Motor neuron (in vitro differentiated cells): ENCODE data around the gene CHRM3. TPM values are rescaled to one million over a fixed set of nuclear protein-coding genes. Genes with fewer than 3 reads are reported as not detected.

Experiments used
- ATAC-seq, 8 experiments: fragments of 200-7000 bp; cut with Tn5 transposase; replicated peaks in 6 of 8; 2 replicates each; pipeline ENCODE4 v1.8.0; 2021; ENCODE audit warnings: mild to moderate bottlenecking in 8 of 8, moderate library complexity in 8 of 8
- H3K27ac ChIP-seq, 2 donors: fragments of 250-450 bp; sonication (Bioruptor Pico); 2 replicates each; pipeline ENCODE4 v1.9.0; 2021; ENCODE audit warnings: antibody characterized with exemption in 2 of 2, mild to moderate bottlenecking in 2 of 2, moderate library complexity in 1 of 2
- H3K4me1 ChIP-seq, 2 donors: fragments of 250-450 bp; sonication (Bioruptor Pico); replicated peaks in 1 of 2; 2 replicates each; pipeline ENCODE4 v1.6.1; 2021; ENCODE audit warnings: antibody characterized with exemption in 2 of 2, mild to moderate bottlenecking in 2 of 2, moderate library complexity in 1 of 2
- H3K4me3 ChIP-seq, 5 donors: fragments of 250-450 bp; sonication (Bioruptor Pico); 2 replicates each; pipeline ENCODE4 v1.9.0; 2021; ENCODE audit warnings: antibody characterized with exemption in 5 of 5, mild to moderate bottlenecking in 5 of 5, moderate library complexity in 4 of 5
- WGBS, 10 experiments: fragments of 450-650 bp; shearing (Covaris generic); methylation state at CpG; one replicate each; pipeline ENCODE4 v1.0.0; 2022; 5-methylcytosine and 5-hydroxymethylcytosine counted together
- in situ Hi-C, 9 experiments: fragments of 400-800 bp; cut with MboI; loops; one replicate each; pipeline ENCODE4 v1.15.0; 2021; ENCODE audit warnings: low sequenced_read_pairs in 9 of 9, low pct_unique_long_range_greater_than_20kb in 2 of 9; ENCODE audit not compliant: unreplicated experiment in 9 of 9
- total RNA-seq, 8 experiments: library from RNA; unstranded; fragments of 300-600 nt; gene quantifications; 2 replicates each; pipeline versions ENCODE4 v1.2.3 to v1.2.4, GENCODE V29; 2022

Gene CHRM3
- total RNA-seq: 10 to 100 TPM in 3 of 8 experiments, 1 to 10 TPM in 4, under 1 TPM in 1; 0.05 to 18.7 (median 7.0) TPM

DNA sequence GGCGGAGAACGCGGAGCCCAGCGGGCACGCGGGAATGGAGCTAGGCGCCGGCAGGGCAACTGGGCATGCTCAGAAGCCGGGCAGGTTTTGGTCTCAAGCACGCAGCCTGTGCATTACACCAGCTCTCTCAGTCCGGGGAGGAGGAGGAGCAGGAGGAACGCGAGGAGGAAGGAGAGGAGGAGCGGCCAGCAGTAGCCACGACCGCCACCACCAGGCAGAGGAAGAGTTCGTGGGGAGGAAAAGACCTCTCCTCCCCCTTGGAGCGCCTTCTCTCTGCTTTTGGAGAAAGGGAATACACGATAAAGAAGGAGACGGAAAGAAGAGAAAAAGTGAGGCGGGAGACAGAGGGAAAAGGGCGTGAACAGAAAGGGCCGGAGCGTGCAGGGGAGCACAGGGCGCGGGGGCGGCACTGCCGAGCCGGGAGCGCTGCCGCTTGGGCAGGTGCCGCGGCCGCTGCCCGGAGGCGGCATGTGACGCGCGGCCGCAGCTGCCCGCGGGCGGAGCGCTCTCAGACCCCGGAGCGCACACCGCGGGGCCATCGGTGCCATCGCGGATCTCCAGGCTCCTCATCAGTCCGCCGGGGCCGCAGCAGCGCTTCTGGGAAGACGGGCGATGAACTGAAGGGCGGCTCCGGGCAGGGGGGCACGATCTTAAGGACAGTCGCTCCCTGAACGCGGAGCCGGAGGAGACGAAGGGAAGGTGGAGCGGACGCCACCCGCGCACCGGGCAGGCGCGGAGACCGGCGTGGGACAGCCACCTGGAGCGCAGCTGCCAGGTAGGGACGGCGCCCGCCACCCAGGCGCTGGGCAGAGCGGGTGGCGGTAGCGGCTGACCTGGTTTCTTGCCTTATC lies at the start of gene CHRM3:
Gene CHRM3 (plus strand): TSS at position 116 of the 851 bp plus-strand sequence. CDS start 520,884 bp downstream, outside the sequence.
- Histone ChIP-seq H3K4me3 (peak within 1 kb of the TSS; percentile 61 to 67 (median 63)), H3K27ac (no peak within 1 kb of the TSS), H3K4me1 (no peaks in the 10 kb centered on the region)
- 0 to 6% (median 1%) methylated on average over 1 to 29 of the region's 82 CpGs; no CpG with 5 or more reads in 3 of the 10 experiments for WGBS, 10 experiments
- ATAC-seq: peak in 6 of 8 experiments; percentile 89 to 92 (median 92)
- in situ Hi-C loops: no loop called here

DNA sequence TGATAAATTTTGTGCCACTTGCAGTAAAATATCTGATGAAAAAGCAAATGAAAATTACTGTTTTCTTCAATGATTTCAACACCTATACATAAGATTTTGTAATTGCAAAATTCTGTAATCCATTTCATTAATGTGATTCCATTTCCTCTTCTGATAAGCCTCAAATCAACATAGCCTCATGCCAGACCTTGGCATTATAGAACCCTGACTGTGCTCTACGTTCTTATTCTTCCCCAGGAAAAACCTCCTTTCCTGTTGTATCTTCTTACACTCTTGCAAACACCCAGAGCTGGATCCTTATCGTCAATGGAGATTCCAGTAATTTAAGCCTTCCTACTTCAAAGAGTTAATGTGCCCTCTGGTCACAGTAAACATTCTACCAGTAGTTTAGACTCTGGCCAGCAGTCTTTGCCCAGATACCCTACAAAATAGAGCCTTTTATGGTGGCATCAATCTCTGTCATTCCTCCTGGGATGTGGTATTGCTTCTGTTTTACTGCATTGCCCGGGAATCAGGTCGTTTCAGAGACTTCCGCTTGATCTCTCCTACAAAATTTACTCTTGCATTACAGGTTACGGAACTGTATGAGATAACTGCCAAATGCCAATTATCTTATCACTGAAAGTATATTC lies 48.5 kb upstream of the CHRM3 start:
- H3K4me3 ChIP-seq: no peak overlapping the region
- in situ Hi-C loops: no loop called here
- H3K27ac ChIP-seq: no peak overlapping the region
- ATAC-seq: no peak
- 0 to 93% (median 66%) methylated on average over 2 to 6 of the region's 6 CpGs for WGBS, 10 experiments
- no peaks in the 10 kb centered on the region for H3K4me1 ChIP-seq

DNA sequence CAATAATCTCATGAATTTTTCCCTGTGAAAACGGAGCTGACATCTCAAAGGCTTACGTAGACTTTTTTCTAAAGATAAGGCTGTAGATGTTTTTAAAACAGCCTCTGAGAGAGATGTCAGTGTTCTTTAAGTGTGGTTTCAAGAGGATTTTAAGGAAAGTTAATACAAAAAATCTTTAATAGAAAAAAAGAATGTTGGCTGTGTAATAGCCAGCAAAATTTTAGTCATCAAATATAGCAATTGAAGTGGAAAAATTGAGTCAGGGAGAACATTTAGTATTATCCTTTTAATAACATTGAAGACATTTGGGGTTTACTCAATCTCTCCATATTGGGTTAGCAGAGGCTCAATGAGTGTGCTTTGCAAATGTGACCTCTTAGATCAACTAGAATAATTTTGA lies 38.6 kb upstream of the CHRM3 start:
- ATAC-seq: no peak
- Histone ChIP-seq H3K4me1 (no peaks in the 10 kb centered on the region), H3K27ac (no peak overlapping the region), H3K4me3 (no peak overlapping the region)
- WGBS, 10 experiments: 20 to 100% (median 94%) methylated on average over 2 of the region's 2 CpGs; no CpG with 5 or more reads in 1 of the 10 experiments
- in situ Hi-C loops: no loop called here

DNA sequence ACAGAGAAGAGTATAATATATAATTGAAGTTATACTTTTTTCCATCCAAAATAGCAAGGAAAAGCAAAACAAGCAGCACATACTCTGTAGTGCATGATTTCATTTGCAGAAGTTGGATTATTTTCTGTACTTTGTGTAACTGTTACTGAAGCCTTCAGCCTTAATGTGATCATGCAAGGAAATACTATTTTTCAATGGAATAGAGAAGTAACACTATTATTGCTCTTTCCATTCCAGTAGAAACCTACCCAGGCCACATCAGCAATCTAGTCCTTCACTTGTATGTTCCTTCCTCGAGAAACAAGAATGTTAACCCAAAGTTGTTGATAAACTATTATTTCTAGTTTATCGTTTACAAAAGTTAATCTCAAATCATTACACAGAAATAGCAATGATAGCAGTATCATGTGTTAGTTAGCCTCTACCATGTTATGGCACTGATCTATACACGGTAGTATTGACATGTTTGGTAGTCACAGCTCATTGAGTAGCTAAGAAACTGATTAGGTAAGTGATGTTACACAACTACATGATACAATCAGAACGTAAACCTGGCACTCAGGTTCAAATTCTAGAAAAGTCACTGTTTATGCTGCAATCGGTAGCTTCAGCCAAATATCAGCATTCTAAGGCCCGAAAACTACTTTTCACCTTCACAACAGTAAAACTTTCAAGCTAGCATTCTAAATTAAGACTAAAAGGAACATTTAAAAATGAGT lies 37.6 kb upstream of the CHRM3 start:
- 10 to 97% (median 81%) methylated on average over 2 to 6 of the region's 6 CpGs for WGBS, 10 experiments
- ATAC-seq: no peak
- in situ Hi-C loops: no loop called here

DNA sequence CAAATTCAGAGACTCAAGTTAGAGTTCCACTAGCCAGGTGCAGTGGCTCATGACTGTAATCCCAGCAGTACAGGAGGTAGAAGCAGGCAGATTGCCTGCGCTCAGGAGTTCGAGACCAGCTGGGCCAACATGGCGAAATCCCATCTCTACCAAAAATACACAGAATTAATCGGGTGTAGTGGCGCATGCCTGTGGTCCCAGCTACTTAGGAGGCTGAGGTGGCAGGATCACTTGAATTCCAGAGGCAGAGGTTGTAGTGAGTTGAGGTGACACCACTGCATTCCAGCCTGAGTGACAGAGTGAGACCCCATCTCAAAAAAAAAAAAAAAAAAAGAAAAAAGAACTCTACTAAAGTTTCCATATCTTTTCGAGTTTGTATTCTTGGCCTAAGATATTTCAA lies 36.7 kb upstream of the CHRM3 start:
- ATAC-seq: no peak
- H3K4me3 ChIP-seq: no peak overlapping the region
- no peak overlapping the region for H3K27ac ChIP-seq
- WGBS, 10 experiments: 0 to 100% (median 71%) methylated on average over 1 to 6 of the region's 6 CpGs
- no peaks in the 10 kb centered on the region for H3K4me1 ChIP-seq
- in situ Hi-C loops: no loop called here

More for the DNA sequence above, 37.6 kb upstream of the CHRM3 start:
- Histone ChIP-seq H3K4me1 (no peaks in the 10 kb centered on the region), H3K27ac (no peak overlapping the region), H3K4me3 (no peak overlapping the region)

DNA sequence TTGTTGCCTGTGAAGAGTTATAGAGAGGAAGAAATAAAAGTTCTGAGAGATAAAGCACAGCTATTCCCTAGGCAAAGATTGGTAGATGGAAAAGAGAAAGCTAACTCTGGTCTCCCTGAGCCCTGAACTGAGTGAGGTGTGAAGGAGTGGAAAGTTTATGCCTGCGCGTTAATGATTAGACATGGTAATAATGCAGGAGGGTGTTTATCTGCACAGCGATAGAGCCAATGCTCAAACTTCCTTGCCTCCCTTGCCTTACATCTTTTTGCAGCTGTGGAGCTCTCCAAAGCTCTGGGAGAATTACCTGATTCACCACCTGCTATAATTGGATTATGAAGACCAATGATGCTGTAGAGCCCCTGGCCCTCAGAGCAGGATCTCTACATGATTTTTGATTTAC lies 32.8 kb upstream of the CHRM3 start:
- Histone ChIP-seq H3K4me3 (no peak overlapping the region), H3K4me1 (no peaks in the 10 kb centered on the region), H3K27ac (no peak overlapping the region)
- ATAC-seq: no peak
- in situ Hi-C loops: no loop called here
- WGBS, 10 experiments: 26 to 94% (median 57%) methylated on average over 1 to 3 of the region's 3 CpGs; no CpG with 5 or more reads in 1 of the 10 experiments

DNA sequence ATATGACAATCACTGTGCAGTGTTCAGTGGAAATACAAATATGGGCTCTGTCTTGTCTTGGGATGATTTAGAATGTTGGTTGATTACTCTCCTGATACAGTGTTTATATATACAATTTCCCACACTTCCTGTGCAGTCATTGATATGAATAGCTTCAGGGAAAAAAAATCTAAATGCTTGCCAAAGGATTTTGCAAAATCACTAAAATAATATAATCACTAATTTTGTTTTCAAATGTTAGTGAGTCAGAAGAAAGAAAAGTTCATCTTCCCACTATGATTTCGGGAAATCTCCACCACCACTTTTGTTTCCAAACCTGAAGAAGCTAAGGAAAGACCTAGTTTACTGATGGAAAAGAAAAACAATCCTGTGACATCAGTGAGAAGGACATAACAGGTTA lies 32.1 kb upstream of the CHRM3 start:
- 0 to 93% (median 48%) methylated on average over 1 of the region's 1 CpG for WGBS, 10 experiments

DNA sequence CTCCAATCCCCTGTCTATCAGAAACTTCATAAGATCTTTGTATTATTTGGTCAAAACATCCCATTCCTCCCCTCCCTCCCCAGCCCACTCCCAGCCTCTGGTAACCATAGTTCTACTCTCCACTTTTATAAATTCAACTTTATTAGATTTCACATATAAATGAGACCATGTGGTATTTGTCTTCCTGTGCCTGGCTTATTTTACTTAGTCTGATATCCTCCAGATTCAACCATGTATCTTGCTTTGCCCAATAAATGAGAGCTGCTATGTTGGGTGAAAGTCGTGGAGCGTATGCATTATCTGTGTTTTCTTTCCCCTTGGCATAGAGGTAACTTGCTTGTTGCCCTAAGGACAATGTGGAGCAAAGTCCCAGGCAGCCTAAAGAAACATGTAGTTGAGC lies 28.5 kb upstream of the CHRM3 start:
- 7 to 100% (median 74%) methylated on average over 1 to 2 of the region's 2 CpGs; no CpG with 5 or more reads in 2 of the 10 experiments for WGBS, 10 experiments
- H3K4me3 ChIP-seq: no peak overlapping the region
- H3K4me1 ChIP-seq: peaks cover 0 to 11% of the 10 kb centered on the region in 2 donors
- in situ Hi-C loops: no loop called here
- ATAC-seq: no peak
- H3K27ac ChIP-seq: no peak overlapping the region

More for the DNA sequence above, 32.1 kb upstream of the CHRM3 start:
- peak in 3 of 8 experiments; percentile 46 to 52 (median 49) for ATAC-seq
- Histone ChIP-seq H3K27ac (no peak overlapping the region), H3K4me1 (no peaks in the 10 kb centered on the region), H3K4me3 (no peak overlapping the region)
- in situ Hi-C loops: no loop called here

DNA sequence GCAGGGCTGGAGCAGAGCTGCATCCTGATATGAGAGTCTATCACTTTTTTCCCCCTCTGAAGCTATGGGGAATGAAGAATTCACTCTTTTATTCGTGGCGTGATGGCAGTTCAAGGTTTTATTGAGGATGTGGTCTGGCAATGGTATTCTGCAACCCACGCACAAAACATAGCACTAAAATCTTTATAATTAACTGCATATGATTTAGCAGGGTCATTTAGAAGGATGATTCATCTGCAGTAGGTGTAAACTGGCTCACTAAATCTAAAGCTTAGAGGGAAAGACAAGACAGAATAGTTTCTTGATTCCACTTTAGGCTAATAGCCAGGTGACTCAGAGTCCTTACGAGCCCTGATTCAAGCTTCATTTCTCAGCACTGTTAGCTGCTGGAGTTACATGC lies 25.0 kb upstream of the CHRM3 start:
- Histone ChIP-seq H3K27ac (no peak overlapping the region), H3K4me3 (peak overlapping the region in 1 of 5 donors; percentile 1), H3K4me1 (peaks cover 0 to 11% of the 10 kb centered on the region in 2 donors)
- peak in 5 of 8 experiments; percentile 97 to 98 (median 98) for ATAC-seq
- in situ Hi-C loops: no loop called here
- WGBS, 10 experiments: 0 to 68% (median 40%) methylated on average over 1 to 4 of the region's 4 CpGs; no CpG with 5 or more reads in 1 of the 10 experiments

DNA sequence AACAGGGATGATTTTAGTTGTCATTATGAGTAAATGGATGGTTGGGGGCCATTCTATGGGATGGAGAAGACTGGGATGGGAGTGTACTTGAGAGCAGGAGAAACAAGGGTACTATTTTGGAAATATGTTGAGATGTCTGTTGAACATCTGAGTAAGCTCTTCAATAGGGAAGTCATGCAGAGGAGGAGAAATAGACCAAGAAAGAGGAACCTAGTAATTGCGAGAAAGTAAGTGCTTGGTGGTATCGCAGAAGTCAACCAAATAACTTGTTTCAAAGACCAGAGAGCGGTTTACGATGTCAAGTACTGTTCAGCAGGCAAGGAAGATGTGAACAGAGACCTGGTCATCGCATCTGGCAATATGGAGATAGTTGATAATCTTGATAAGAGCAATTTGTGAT lies 22.4 kb upstream of the CHRM3 start:
- ATAC-seq: no peak
- 20 to 100% (median 77%) methylated on average over 3 to 5 of the region's 5 CpGs; no CpG with 5 or more reads in 2 of the 10 experiments for WGBS, 10 experiments

DNA sequence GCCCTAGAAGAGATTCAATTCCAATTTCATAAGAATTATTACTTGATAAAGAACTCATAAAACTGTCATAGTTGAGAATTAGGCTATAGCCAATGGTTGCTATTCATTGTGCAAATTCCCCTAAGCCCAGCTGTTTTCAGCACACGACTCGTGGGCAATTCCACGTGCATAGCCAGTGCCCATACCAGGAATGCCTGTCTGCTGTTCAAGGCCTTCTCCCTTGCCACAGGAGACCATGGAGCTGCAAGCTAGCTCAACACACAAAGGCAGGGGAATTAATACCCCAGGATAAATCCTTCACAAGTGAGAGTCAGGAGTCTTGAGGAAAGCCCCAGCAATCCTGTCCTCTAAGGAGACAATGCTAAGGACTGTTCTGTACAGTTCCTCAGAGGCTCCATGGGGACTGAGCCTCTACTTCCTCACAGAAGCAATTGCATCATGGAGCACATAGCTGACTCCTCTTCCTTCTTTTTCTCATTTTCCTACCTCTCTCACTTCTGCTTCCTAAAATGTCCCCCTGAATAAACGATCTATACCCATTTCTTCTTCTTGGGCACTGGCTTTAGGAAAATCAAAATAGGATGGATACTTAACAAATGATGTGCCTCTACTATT lies 19.1 kb upstream of the CHRM3 start:
- no peak overlapping the region for H3K4me3 ChIP-seq
- ATAC-seq: peak in 1 of 8 experiments; percentile 44
- in situ Hi-C loops: no loop called here
- peaks cover 0 to 4% of the 10 kb centered on the region in 2 donors for H3K4me1 ChIP-seq
- 0 to 100% (median 67%) methylated on average over 1 to 4 of the region's 4 CpGs; no CpG with 5 or more reads in 1 of the 10 experiments for WGBS, 10 experiments
- no peak overlapping the region for H3K27ac ChIP-seq

More for the DNA sequence above, 22.4 kb upstream of the CHRM3 start:
- peaks cover 0 to 15% of the 10 kb centered on the region in 2 donors for H3K4me1 ChIP-seq
- in situ Hi-C loops: no loop called here
- H3K27ac ChIP-seq: no peak overlapping the region
- H3K4me3 ChIP-seq: no peak overlapping the region

DNA sequence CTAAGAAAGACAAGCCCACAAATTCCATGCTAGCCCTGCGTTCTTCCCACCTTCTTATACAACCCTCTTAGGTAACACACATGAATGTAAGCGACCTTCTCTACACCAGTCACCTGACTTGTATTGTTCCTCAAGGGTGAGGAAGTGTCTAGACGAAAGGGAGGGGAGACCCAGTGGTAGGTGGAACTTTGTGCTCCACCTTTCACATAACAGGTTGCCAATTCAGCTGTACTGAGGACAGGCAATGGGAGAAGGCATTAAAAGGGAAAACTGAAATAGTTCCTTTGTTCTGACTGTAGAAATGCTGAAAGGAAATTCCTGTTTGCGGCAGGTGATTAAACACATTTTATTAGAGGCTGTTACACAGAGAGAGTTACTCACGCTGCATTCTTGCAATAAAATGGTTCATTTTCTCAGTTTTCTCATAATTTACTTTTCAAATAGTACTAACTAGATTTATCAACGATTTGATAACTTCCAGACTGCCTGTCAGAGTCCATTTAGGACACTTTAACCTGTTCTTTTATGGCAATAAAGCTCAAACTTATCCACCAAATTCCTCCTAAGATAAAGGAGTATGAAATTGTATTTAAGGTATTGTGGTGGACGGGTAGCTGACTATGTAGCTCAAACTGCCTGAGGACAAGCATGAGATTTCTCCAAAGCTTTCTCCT lies 17.8 kb upstream of the CHRM3 start:
- ATAC-seq: no peak
- no peak overlapping the region for H3K27ac ChIP-seq
- no peak overlapping the region for H3K4me3 ChIP-seq
- in situ Hi-C loops: no loop called here
- 0 to 95% (median 78%) methylated on average over 4 to 7 of the region's 7 CpGs for WGBS, 10 experiments
- H3K4me1 ChIP-seq: peaks cover 0 to 4% of the 10 kb centered on the region in 2 donors
